Liver (tissue), 3 donors: ENCODE results near the gene AGPAT1.

Experiments used
- FOXA1 ChIP-seq: IDR thresholded peaks from 2 replicates; pipeline ENCODE4 v1.6.1; 2016; ENCODE audit warnings: antibody characterized with exemption
- GABPA ChIP-seq, 2 donors: IDR thresholded peaks in 1 of 2; conservative IDR thresholded peaks in 1 of 2; 2 replicates each; pipeline ENCODE4 v1.6.1; 2016; ENCODE audit warnings: antibody characterized with exemption in 2 of 2, mild to moderate bottlenecking in 1 of 2, moderate library complexity in 1 of 2
- JUND ChIP-seq, 2 donors: IDR thresholded peaks; 2 replicates each; pipeline ENCODE4 v1.6.1; 2016; ENCODE audit warnings: antibody characterized with exemption in 2 of 2
- RXRA ChIP-seq, 2 donors: IDR thresholded peaks; 2 replicates each; pipeline ENCODE4 v1.6.1; 2017 to 2018; ENCODE audit warnings: antibody characterized with exemption in 2 of 2, mild to moderate bottlenecking in 1 of 2
- SP1 ChIP-seq: IDR thresholded peaks from 2 replicates; pipeline ENCODE4 v1.6.1; 2018; ENCODE audit warnings: antibody characterized with exemption, mild to moderate bottlenecking
- TAF1 ChIP-seq: conservative IDR thresholded peaks from 2 replicates; pipeline ENCODE4 v1.6.1; 2016; ENCODE audit warnings: antibody characterized with exemption, mild to moderate bottlenecking
- TF ChIP-seq, protein P1 (sequence below): fragments of 150-350 bp; IDR thresholded peaks from 2 replicates; pipeline ENCODE4 v1.5.1; 2017; ENCODE audit warnings: improper control_type of control experiment, low read depth, low read length; ENCODE audit not compliant: missing input control
- TF ChIP-seq, protein P2 (sequence below): IDR thresholded peaks from 2 replicates; pipeline ENCODE4 v1.6.1; 2016; ENCODE audit warnings: antibody characterized with exemption
- TF ChIP-seq, protein P3 (sequence below): IDR thresholded peaks from 2 replicates; pipeline ENCODE4 v1.6.1; 2016; ENCODE audit warnings: antibody characterized with exemption, mild to moderate bottlenecking
- TF ChIP-seq, protein P4 (sequence below): IDR thresholded peaks from 2 replicates; pipeline ENCODE4 v1.6.1; 2016; ENCODE audit warnings: antibody characterized with exemption
- donor health status: healthy.
- donor health status: healthy.

DNA sequence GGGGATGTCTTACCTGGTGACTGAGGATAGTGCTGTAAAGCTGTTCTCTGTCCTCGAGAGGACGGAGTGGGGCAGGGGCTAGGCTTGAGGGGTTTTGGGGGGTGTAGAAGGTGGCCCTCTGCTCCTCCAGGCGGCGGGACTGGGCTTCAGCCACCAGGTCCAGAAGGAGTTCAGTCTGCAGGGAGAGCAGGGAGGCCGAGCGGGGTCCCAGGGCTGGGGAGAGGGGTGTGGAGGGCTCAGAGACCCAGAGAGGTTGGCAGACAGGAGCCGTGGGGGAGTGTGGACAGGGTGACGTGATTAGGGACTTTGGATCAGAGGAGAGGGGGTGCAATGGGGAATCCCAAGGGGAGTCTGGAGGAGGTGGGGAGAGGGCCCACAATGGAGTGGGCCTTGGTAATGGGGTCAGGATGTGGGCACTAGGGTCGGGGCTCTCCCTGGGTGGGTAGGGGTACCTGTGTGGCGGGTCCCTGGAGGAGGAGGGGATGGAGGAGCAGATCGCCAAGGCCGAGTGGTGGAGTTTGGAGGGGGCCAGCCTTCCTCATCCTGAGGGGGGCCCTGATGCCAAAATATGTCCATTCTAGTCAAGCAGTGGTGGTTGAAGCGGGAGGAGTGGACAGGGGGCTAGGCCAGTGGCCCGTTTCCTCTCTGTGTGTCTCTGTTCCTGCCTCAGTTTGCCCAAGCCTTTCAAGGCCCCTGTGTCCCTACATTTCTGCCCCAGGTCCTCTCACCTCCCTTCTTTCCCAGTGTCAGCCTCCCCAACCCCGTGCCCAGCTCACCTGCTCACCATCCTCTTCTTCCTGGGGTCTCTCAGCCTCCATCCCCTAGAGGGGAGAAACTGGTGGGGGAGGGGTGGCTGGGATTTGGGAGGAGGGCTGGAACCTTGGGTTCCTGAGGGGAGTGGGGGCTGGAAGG, 16.1 kb upstream of the AGPAT1 start:
- TF ChIP-seq, protein P1, sequence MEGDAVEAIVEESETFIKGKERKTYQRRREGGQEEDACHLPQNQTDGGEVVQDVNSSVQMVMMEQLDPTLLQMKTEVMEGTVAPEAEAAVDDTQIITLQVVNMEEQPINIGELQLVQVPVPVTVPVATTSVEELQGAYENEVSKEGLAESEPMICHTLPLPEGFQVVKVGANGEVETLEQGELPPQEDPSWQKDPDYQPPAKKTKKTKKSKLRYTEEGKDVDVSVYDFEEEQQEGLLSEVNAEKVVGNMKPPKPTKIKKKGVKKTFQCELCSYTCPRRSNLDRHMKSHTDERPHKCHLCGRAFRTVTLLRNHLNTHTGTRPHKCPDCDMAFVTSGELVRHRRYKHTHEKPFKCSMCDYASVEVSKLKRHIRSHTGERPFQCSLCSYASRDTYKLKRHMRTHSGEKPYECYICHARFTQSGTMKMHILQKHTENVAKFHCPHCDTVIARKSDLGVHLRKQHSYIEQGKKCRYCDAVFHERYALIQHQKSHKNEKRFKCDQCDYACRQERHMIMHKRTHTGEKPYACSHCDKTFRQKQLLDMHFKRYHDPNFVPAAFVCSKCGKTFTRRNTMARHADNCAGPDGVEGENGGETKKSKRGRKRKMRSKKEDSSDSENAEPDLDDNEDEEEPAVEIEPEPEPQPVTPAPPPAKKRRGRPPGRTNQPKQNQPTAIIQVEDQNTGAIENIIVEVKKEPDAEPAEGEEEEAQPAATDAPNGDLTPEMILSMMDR = no peak
- TF ChIP-seq, protein P2, sequence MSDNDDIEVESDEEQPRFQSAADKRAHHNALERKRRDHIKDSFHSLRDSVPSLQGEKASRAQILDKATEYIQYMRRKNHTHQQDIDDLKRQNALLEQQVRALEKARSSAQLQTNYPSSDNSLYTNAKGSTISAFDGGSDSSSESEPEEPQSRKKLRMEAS = no peak
- TF ChIP-seq, protein P3, sequence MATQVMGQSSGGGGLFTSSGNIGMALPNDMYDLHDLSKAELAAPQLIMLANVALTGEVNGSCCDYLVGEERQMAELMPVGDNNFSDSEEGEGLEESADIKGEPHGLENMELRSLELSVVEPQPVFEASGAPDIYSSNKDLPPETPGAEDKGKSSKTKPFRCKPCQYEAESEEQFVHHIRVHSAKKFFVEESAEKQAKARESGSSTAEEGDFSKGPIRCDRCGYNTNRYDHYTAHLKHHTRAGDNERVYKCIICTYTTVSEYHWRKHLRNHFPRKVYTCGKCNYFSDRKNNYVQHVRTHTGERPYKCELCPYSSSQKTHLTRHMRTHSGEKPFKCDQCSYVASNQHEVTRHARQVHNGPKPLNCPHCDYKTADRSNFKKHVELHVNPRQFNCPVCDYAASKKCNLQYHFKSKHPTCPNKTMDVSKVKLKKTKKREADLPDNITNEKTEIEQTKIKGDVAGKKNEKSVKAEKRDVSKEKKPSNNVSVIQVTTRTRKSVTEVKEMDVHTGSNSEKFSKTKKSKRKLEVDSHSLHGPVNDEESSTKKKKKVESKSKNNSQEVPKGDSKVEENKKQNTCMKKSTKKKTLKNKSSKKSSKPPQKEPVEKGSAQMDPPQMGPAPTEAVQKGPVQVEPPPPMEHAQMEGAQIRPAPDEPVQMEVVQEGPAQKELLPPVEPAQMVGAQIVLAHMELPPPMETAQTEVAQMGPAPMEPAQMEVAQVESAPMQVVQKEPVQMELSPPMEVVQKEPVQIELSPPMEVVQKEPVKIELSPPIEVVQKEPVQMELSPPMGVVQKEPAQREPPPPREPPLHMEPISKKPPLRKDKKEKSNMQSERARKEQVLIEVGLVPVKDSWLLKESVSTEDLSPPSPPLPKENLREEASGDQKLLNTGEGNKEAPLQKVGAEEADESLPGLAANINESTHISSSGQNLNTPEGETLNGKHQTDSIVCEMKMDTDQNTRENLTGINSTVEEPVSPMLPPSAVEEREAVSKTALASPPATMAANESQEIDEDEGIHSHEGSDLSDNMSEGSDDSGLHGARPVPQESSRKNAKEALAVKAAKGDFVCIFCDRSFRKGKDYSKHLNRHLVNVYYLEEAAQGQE = no peak
- TF ChIP-seq FOXA1 (no peak), SP1 (no peak), GABPA (IDR thresholded peaks at IDR 0.05 in 1 of 2, conservative IDR thresholded peaks at IDR 0.05 in 1 of 2) (no peak), JUND (IDR thresholded peaks at IDR 0.05) (no peak), TAF1 (no peak), RXRA (IDR thresholded peaks at IDR 0.05) (no peak)
- TF ChIP-seq, protein P4, sequence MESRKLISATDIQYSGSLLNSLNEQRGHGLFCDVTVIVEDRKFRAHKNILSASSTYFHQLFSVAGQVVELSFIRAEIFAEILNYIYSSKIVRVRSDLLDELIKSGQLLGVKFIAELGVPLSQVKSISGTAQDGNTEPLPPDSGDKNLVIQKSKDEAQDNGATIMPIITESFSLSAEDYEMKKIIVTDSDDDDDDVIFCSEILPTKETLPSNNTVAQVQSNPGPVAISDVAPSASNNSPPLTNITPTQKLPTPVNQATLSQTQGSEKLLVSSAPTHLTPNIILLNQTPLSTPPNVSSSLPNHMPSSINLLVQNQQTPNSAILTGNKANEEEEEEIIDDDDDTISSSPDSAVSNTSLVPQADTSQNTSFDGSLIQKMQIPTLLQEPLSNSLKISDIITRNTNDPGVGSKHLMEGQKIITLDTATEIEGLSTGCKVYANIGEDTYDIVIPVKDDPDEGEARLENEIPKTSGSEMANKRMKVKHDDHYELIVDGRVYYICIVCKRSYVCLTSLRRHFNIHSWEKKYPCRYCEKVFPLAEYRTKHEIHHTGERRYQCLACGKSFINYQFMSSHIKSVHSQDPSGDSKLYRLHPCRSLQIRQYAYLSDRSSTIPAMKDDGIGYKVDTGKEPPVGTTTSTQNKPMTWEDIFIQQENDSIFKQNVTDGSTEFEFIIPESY = no peak
